GM18861 (cell line): ENCODE results near the gene WFDC1.

ENCODE experiments used
- ATAC-seq: cut with Tn5 transposase; IDR thresholded peaks from one replicate; pipeline ENCODE4 v1.9.1; 2021; ENCODE audit not compliant: unreplicated experiment

Gene WFDC1

DNA sequence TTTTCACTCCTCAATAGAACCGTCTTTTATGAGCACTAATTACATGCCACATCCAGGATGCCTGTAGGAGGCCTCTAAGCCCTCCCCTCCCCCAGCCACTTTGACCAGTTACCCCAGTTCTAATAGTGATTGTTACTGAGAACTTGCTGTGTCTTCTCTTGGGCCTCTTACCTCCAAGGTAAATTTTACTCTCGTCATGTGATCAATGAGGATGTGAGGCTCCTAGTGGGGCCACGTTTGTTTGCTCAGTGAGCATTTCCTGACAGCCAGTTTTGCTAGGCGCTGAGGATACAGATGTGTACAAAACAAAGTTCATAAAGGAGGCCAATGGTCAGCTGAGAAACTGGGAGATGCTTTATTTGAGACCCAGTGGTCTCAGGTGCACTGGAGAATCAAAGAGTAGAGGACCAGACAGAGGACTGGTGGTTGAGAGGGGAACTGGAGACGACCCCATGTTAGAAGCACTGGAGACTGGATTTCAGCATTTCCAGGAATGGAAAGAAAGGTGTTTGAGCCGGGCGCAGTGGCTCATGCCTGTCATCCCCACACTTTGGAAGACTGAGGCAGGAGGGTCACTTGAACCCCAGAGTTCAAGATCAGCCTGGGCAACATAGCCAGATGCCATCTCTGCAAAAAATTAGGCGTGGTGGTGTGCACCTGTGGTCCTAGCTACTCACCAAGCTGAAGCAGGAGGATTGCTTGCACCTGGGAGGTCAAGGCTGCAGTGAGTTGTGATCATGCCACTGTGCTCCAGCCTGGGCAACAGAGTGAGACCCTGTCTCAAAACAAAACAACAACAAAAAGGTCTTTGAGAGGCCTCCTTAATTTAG lies 76.3 kb downstream of the WFDC1 start:
- ATAC-seq = no peak

DNA sequence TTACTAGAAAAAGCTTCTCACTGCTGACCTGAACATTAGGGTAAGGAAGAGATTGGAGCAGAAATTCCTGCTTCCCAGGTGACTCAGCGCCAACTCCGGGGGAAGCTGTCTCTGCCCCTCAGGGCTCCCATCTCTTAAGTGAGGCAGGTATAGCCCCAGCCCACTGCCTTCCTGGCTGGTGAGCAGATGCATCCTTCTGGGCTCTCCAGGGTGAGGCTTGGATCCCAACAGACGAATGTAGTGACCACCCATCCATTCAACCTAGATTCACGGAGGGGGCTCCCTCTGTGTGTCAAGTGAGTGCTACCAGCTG lies 76.8 kb downstream of the WFDC1 start:
- ATAC-seq = no peak

DNA sequence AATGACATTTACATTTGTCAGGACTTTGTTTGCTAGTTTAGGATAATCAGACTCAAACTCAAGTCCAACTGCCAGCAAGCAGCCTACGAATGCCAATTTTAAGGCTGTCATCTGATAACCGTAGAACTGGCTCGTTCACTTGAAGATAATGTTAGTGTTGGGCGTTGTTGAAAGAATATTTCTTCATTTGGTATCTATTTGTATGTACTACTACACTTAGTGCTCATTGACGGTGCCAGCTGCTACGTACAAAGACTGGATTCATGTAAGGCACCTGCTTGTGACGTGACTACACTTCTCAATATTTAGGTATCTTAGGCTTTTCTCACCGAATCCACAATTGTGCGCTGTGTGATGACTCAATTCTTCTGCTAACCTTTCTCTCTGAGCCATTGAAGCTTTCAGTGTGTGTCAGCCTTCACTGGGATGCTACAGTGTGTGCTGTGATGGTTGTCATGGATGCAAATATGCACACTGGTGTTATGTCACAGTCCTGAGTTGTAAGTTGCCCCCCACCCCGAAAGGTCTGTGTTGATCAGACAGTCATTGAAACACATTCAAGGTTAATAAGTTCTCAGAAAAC lies 79.3 kb downstream of the WFDC1 start:
- ATAC-seq = no peak

DNA sequence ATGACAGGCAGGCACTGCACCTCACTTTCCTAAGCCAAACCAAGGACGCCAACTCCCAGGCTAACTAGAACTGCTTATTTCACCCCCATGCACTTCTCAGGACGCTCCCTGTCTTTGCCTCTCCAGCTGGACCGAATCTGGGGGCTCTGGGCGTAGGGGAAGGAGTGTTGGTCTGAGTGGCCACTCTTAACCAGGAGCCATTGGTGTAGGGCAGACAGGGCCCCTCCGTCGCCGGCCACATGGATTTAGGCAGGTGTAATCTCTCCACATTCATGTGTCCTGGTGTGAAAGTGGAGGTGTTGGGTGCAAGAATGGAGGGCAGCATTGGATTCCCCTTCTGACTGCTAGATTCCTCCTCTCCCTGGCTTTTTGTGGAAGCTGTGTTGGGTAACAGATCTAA lies 83.4 kb downstream of the WFDC1 start:
- no peak for ATAC-seq

DNA sequence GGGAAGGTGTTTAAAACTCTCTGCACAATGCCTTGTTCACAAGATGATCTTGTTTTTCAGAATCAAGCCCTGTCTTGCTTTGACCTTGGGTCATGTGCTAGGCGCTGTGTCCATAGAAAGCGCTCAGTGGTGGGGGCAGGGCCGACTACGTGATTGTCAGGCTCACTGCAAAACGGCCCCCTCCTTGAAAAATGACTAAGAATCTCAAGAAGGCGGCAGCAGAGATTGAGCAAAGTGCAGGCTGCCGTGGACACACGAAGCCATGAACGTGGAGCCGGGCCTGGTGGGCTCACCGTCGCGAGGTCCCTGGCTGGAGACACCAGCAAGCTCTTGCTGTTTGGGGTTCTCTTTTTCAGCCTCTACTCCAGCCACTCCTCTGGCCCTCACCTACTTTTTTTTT lies 83.9 kb downstream of the WFDC1 start:
- ATAC-seq = no peak

- ATAC-seq = no peak
Observed at GRCh38 chr16:84379008-84379708, 84.5 kb downstream of the WFDC1 start.
